Transverse colon (tissue), 4 donors: Measurements from ENCODE around the gene GPATCH1. TPM values are rescaled to one million over a fixed set of nuclear protein-coding genes. Genes with fewer than 3 reads are reported as not detected.

Source experiments
- DNase-seq: peaks from one replicate; pipeline ENCODE4 v3.0.0-alpha.2; 2019
- H3K27ac ChIP-seq, 4 donors: fragments of 200-600 bp; sonication (generic); 2 replicates each; pipeline ENCODE4 v1.5.1; 2016 to 2018; ENCODE audit warnings: inconsistent platforms in 4 of 4
- H3K27me3 ChIP-seq: fragments of 200-600 bp; sonication (generic); 2 replicates; pipeline ENCODE4 v1.5.1; 2017; ENCODE audit warnings: inconsistent platforms
- H3K36me3 ChIP-seq, 4 donors: fragments of 200-600 bp; sonication (generic); 2 replicates each; pipeline ENCODE4 v1.5.1; 2017 to 2019; ENCODE audit warnings: inconsistent platforms in 4 of 4
- H3K4me1 ChIP-seq, 4 donors: fragments of 200-600 bp; sonication (generic); 2 replicates each; pipeline ENCODE4 v1.5.1; 2017 to 2020; ENCODE audit warnings: inconsistent platforms in 4 of 4
- H3K4me3 ChIP-seq, 4 donors: fragments of 200-600 bp; sonication (generic); 1 replicate in 1 of 4; 2 replicates in 3 of 4; pipeline versions ENCODE4 v1.5.1 to v1.6.1; 2017 to 2019; ENCODE audit warnings: inconsistent platforms in 4 of 4
- H3K9me3 ChIP-seq, 2 donors: fragments of 200-600 bp; sonication (generic); 2 replicates each; pipeline ENCODE4 v1.5.1; 2017 to 2019; ENCODE audit warnings: inconsistent platforms in 2 of 2
- EP300 ChIP-seq: sonication (generic); formaldehyde crosslinking; IDR thresholded peaks from one replicate; pipeline ENCODE4 v1.6.1; 2017; ENCODE audit warnings: antibody characterized with exemption, low read depth
- POLR2A ChIP-seq: fragments of 450-650 bp; IDR thresholded peaks from one replicate; pipeline ENCODE4 v1.6.1; 2016; ENCODE audit warnings: antibody characterized with exemption, mild to moderate bottlenecking, moderate library complexity
- POLR2AphosphoS5 ChIP-seq, 3 donors: sonication (generic); formaldehyde crosslinking; IDR thresholded peaks; one replicate each; pipeline ENCODE4 v1.6.1; 2016; ENCODE audit warnings: antibody characterized with exemption in 3 of 3
- WGBS, 2 donors: methylation state at CpG; one replicate each; pipeline ENCODE4 v1.1.5; 2018; ENCODE audit warnings: low coverage in 1 of 2; 5-methylcytosine and 5-hydroxymethylcytosine counted together
- in situ Hi-C, 4 donors: fragments of 200-750 bp; cut with MboI; loops; one replicate each; pipeline versions ENCODE4 v1.15.0 to v1.15.1; 2017; ENCODE audit warnings: low sequenced_read_pairs in 3 of 4, low pct_ligation_motif_present in 1 of 4, low pct_unique_long_range_greater_than_20kb in 1 of 4
- intact Hi-C: fragments of 100-400 bp; cut with DNase I; formaldehyde crosslinking; loops from one replicate; pipeline ENCODE4 v1.15.1; 2023; ENCODE audit warnings: low total_unique reads
- total RNA-seq, 4 donors: library from RNA; depleted of rRNA; stranded (reverse); fragments of >200 nt; gene quantifications; one replicate each; pipeline ENCODE4 v1.1.0, GENCODE V29; 2016
- TF ChIP-seq, protein P1 (sequence below), 5 experiments: fragments of 200-600 bp in 3 of 5; fragments of 450-650 bp in 2 of 5; sonication (generic) in 3 of 5; IDR thresholded peaks; 1 replicate in 2 of 5; 2 replicates in 3 of 5; pipeline ENCODE4 v1.5.1; 2016 to 2017; ENCODE audit warnings: antibody characterized with exemption in 5 of 5, inconsistent platforms in 3 of 5, mild to moderate bottlenecking in 2 of 5, moderate library complexity in 1 of 5

GPATCH1 gene
- total RNA-seq, 4 donors from 2014 or later, result 9.1 to 16.8 (median 14.8) TPM

- in situ Hi-C loops, result no loop called here
Observed at GRCh38 chr19:33054623-33055022, 26.4 kb upstream of the GPATCH1 start.

DNA sequence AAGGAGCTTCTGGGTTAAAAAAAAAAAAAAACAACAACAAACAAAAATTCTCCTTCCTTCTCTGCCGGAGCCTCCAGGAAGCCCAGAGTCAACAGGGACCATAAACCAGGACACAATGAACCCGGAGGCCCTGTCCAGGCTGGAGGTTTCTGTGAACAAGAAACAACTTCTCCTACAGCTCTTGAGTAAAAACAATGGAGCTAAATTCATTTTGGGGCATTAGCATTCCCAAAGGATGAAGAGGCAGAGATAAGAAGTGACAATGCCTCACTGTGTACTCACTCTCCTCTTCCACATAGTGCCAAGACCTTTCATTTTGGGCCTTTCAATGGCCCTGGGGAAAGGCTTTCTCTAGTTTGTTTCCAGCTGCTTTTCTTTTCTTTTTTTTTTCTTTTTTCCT lies 25.3 kb upstream of the GPATCH1 start:
- DNase-seq, result no peak
- Histone ChIP-seq H3K36me3 (no peaks in the 10 kb centered on the region), H3K4me1 (peaks cover 0 to 49% (median 39%) of the 10 kb centered on the region in 4 donors), H3K4me3 (no peak overlapping the region), H3K27ac (peak overlapping the region; percentile 75 to 90 (median 84)), H3K27me3 (no peaks in the 10 kb centered on the region), H3K9me3 (no peaks in the 10 kb centered on the region)
- in situ Hi-C loops, result no loop called here
- intact Hi-C loops, result no loop called here
- WGBS, 2 donors, result 22 to 28% methylated on average over 2 of the region's 2 CpGs
- TF ChIP-seq POLR2AphosphoS5 (IDR thresholded peaks at IDR 0.05) (no peak), EP300 (no peak), POLR2A (no peak)
- TF ChIP-seq, protein P1, sequence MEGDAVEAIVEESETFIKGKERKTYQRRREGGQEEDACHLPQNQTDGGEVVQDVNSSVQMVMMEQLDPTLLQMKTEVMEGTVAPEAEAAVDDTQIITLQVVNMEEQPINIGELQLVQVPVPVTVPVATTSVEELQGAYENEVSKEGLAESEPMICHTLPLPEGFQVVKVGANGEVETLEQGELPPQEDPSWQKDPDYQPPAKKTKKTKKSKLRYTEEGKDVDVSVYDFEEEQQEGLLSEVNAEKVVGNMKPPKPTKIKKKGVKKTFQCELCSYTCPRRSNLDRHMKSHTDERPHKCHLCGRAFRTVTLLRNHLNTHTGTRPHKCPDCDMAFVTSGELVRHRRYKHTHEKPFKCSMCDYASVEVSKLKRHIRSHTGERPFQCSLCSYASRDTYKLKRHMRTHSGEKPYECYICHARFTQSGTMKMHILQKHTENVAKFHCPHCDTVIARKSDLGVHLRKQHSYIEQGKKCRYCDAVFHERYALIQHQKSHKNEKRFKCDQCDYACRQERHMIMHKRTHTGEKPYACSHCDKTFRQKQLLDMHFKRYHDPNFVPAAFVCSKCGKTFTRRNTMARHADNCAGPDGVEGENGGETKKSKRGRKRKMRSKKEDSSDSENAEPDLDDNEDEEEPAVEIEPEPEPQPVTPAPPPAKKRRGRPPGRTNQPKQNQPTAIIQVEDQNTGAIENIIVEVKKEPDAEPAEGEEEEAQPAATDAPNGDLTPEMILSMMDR (IDR thresholded peaks at IDR 0.05), result no peak

More at GRCh38 chr19:33054623-33055022, 26.4 kb upstream of the GPATCH1 start:
- H3K27me3 ChIP-seq, result no peaks in the 10 kb centered on the region
- peak; percentile 35 to 87 (median 74) for TF ChIP-seq POLR2AphosphoS5 (IDR thresholded peaks at IDR 0.05)
- TF ChIP-seq EP300, result no peak
- peak; percentile 34 for TF ChIP-seq POLR2A
- H3K4me3 ChIP-seq, result no peak overlapping the region
- H3K36me3 ChIP-seq, result no peaks in the 10 kb centered on the region
- intact Hi-C loops, result no loop called here
- 48 to 90% methylated on average over 2 to 6 of the region's 8 CpGs for WGBS, 2 donors
- H3K9me3 ChIP-seq, result no peaks in the 10 kb centered on the region
- peak overlapping the region; percentile 75 to 90 (median 84) for H3K27ac ChIP-seq
- DNase-seq, result peak; percentile 94
- peaks cover 0 to 60% (median 43%) of the 10 kb centered on the region in 4 donors for H3K4me1 ChIP-seq

- no peak overlapping the region for H3K4me3 ChIP-seq
- TF ChIP-seq EP300, result no peak
- TF ChIP-seq POLR2AphosphoS5 (IDR thresholded peaks at IDR 0.05), result no peak
- no peak for TF ChIP-seq POLR2A
- TF ChIP-seq, protein P1 (IDR thresholded peaks at IDR 0.05), result no peak
- DNase-seq, result no peak
- H3K27ac ChIP-seq, result no peak overlapping the region
- in situ Hi-C loops (no loop called here), intact Hi-C loops (no loop called here)
- H3K36me3 ChIP-seq, result no peaks in the 10 kb centered on the region
- H3K4me1 ChIP-seq, result peaks cover 0 to 26% (median 23%) of the 10 kb centered on the region in 4 donors
- WGBS, 2 donors, result 81 to 93% methylated on average over 3 to 5 of the region's 5 CpGs
- no peaks in the 10 kb centered on the region for H3K9me3 ChIP-seq
- H3K27me3 ChIP-seq, result peaks cover 27% of the 10 kb centered on the region
Observed at GRCh38 chr19:33060586-33060985, 20.4 kb upstream of the GPATCH1 start.

GRCh38 chr19:33062902-33063301 lies 18.1 kb upstream of the GPATCH1 start:
- intact Hi-C loops (no loop called here), in situ Hi-C loops (no loop called here)
- Histone ChIP-seq H3K4me3 (peak overlapping the region in 3 of 4 donors; percentile 87 to 94 (median 88)), H3K4me1 (peaks cover 0 to 23% (median 19%) of the 10 kb centered on the region in 4 donors), H3K9me3 (no peaks in the 10 kb centered on the region), H3K36me3 (no peaks in the 10 kb centered on the region), H3K27ac (peak overlapping the region; percentile 82 to 95 (median 94)), H3K27me3 (peaks cover 27% of the 10 kb centered on the region)
- WGBS, 2 donors, result 50 to 65% methylated on average over 1 to 5 of the region's 5 CpGs
- no peak for DNase-seq
- TF ChIP-seq, protein P1 (IDR thresholded peaks at IDR 0.05), result no peak
- TF ChIP-seq POLR2AphosphoS5 (IDR thresholded peaks at IDR 0.05) (no peak), EP300 (no peak), POLR2A (no peak)

DNA sequence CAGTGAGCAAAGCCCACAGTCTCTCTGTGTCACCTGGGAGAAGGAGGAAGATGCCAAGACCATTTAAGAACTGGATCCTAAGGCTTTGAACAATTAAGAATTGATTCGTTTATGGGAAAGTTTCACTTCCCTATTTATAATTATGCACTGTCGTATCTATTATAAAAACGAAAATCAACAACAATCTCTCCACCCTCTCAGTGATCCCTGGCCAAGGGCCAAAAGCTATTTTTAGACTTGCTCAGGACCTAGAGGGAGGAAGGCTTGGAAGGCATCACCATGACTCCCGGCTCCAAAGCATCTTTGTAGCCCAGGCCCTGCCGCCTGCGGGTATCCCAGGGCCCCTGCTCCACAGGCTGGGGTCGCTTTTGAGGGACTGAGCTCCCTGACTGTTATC lies 17.6 kb upstream of the GPATCH1 start:
- Histone ChIP-seq H3K4me1 (peaks cover 0 to 23% (median 19%) of the 10 kb centered on the region in 4 donors), H3K27ac (peak overlapping the region; percentile 82 to 95 (median 94)), H3K36me3 (no peaks in the 10 kb centered on the region), H3K9me3 (no peaks in the 10 kb centered on the region), H3K27me3 (peaks cover 27% of the 10 kb centered on the region), H3K4me3 (peak overlapping the region in 3 of 4 donors; percentile 87 to 94 (median 88))
- TF ChIP-seq POLR2A, result no peak
- TF ChIP-seq POLR2AphosphoS5 (IDR thresholded peaks at IDR 0.05), result peak in 1 of 3 donors; percentile 9
- TF ChIP-seq EP300, result no peak
- TF ChIP-seq, protein P1 (IDR thresholded peaks at IDR 0.05), result no peak
- intact Hi-C loops, result no loop called here
- DNase-seq, result peak; percentile 78
- WGBS, 2 donors, result 7 to 9% methylated on average over 3 to 7 of the region's 7 CpGs
- in situ Hi-C loops, result no loop called here
